Esophagus (tissue), 2 donors: Measurements from ENCODE around the gene HTR6. TPM values are rescaled to one million over a fixed set of nuclear protein-coding genes. Genes with fewer than 3 reads are reported as not detected.

Experiments
- H3K27ac ChIP-seq, 2 donors: one replicate each; pipeline ENCODE4 v1.5.1; 2013; ENCODE audit warnings: low read depth in 2 of 2, mild to moderate bottlenecking in 2 of 2, inconsistent platforms in 1 of 2, low read length in 1 of 2, moderate library complexity in 1 of 2
- H3K27me3 ChIP-seq, 2 donors: one replicate each; pipeline ENCODE4 v1.6.1; 2013; ENCODE audit warnings: low read length in 2 of 2, control low read depth in 1 of 2, mild to moderate bottlenecking in 1 of 2; ENCODE audit not compliant: insufficient read depth in 2 of 2, control insufficient read depth in 1 of 2
- H3K36me3 ChIP-seq, 2 donors: one replicate each; pipeline ENCODE4 v1.6.1; 2013; ENCODE audit warnings: low read length in 1 of 2; ENCODE audit not compliant: control insufficient read depth in 2 of 2, insufficient read depth in 2 of 2
- H3K4me1 ChIP-seq, 2 donors: one replicate each; pipeline ENCODE4 v1.6.1; 2013; ENCODE audit warnings: low read length in 1 of 2; ENCODE audit not compliant: control insufficient read depth in 2 of 2, insufficient read depth in 2 of 2
- H3K4me3 ChIP-seq, 2 donors: one replicate each; pipeline ENCODE4 v1.5.1; 2013; ENCODE audit warnings: low read length in 2 of 2, mild to moderate bottlenecking in 2 of 2, low read depth in 1 of 2, moderate library complexity in 1 of 2
- H3K9me3 ChIP-seq, 2 donors: one replicate each; pipeline ENCODE4 v1.6.1; 2013; ENCODE audit warnings: mild to moderate bottlenecking in 2 of 2, low read depth in 1 of 2, low read length in 1 of 2, moderate library complexity in 1 of 2; ENCODE audit not compliant: control insufficient read depth in 2 of 2, insufficient read depth in 1 of 2
- WGBS, 2 donors: extraction: QIAGEN DNeasy Blood & Tissue Kit; methylation state at CpG; one replicate each; pipeline ENCODE4 v1.1.7; 2013; 5-methylcytosine and 5-hydroxymethylcytosine counted together
- polyA plus RNA-seq, 2 donors: library from polyadenylated mRNA; stranded (reverse); fragments of 200-250 nt; gene quantifications; one replicate each; pipeline ENCODE4 v1.2.3, GENCODE V29; 2013
- donor health status: healthy with polysubstance abuse.
- donor health status: Bipolar disorder and iron deficiency.

HTR6 gene
- polyA plus RNA-seq, 2 donors, result 0.02 TPM; not detected in 1

DNA sequence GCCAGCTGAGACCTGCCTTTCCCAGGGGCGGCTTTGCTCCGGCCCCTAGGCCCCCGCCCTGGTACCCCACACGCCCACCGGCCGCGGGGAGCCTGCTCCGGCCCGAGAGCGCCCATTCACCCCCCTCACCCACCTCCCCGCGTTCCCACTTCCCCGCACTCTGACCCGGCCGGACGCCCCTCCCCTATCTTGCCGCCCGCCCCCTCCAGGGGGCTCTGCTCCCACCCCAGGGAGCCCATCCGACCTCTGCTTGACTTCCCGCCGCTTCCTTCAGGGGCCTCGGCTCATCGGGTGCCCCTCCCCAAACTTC lies 466 bp downstream of the HTR6 start:
- H3K27ac ChIP-seq, result no peak overlapping the region
- no peaks in the 10 kb centered on the region for H3K36me3 ChIP-seq
- WGBS, 2 donors, result 0 to 2% methylated on average over 5 to 23 of the region's 23 CpGs
- H3K9me3 ChIP-seq, result peaks cover 0 to 9% of the 10 kb centered on the region in 2 donors
- H3K27me3 ChIP-seq, result peaks cover 0 to 20% of the 10 kb centered on the region in 2 donors
- H3K4me3 ChIP-seq, result peak overlapping the region in 1 of 2 donors; percentile 47
- peaks cover 4 to 5% of the 10 kb centered on the region in 2 donors for H3K4me1 ChIP-seq

GRCh38 chr1:19665496-19666465 lies 1.1 kb downstream of the HTR6 start:
- no peaks in the 10 kb centered on the region for H3K36me3 ChIP-seq
- WGBS, 2 donors, result 19 to 20% methylated on average over 83 to 84 of the region's 84 CpGs
- no peak overlapping the region for H3K27ac ChIP-seq
- peaks cover 0 to 20% of the 10 kb centered on the region in 2 donors for H3K27me3 ChIP-seq
- H3K4me1 ChIP-seq, result peaks cover 0 to 5% of the 10 kb centered on the region in 2 donors
- peak overlapping the region in 1 of 2 donors; percentile 47 for H3K4me3 ChIP-seq
- H3K9me3 ChIP-seq, result peaks cover 0 to 9% of the 10 kb centered on the region in 2 donors

DNA sequence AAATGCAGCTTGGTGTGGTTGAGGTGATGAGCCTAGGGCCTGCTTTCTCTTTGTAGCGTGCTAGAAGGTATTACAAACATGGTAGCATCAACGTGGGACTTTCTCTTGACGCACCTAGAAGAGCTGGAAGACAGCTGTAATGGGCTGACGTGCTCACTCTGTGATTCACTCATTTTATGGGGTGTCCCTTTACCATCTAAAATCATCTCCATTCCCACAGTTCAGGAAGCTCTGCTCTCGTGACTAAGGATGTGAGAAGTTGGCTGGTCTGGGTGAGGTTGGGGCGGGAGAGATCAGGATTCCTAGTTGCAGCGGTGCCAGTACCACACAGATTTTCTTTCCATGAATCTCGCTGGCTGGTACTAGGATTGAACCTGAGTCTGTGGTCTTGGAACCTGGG lies 4.2 kb downstream of the HTR6 start:
- no peaks in the 10 kb centered on the region for H3K36me3 ChIP-seq

GRCh38 chr1:19670787-19671186 lies 6.1 kb downstream of the HTR6 start:
- Histone ChIP-seq H3K27me3 (peaks cover 0 to 2% of the 10 kb centered on the region in 2 donors), H3K4me3 (no peak overlapping the region), H3K36me3 (no peaks in the 10 kb centered on the region), H3K27ac (no peak overlapping the region), H3K4me1 (no peaks in the 10 kb centered on the region), H3K9me3 (peaks cover 0 to 3% of the 10 kb centered on the region in 2 donors)
- WGBS, 2 donors, result 42 to 54% methylated on average over 4 of the region's 4 CpGs

More for the DNA sequence above, 4.2 kb downstream of the HTR6 start:
- no peak overlapping the region for H3K4me3 ChIP-seq
- WGBS, 2 donors, result 74 to 79% methylated on average over 8 of the region's 8 CpGs
- peaks cover 0 to 20% of the 10 kb centered on the region in 2 donors for H3K27me3 ChIP-seq
- H3K9me3 ChIP-seq, result peaks cover 0 to 9% of the 10 kb centered on the region in 2 donors
- peaks cover 0 to 5% of the 10 kb centered on the region in 2 donors for H3K4me1 ChIP-seq
- H3K27ac ChIP-seq, result no peak overlapping the region

DNA sequence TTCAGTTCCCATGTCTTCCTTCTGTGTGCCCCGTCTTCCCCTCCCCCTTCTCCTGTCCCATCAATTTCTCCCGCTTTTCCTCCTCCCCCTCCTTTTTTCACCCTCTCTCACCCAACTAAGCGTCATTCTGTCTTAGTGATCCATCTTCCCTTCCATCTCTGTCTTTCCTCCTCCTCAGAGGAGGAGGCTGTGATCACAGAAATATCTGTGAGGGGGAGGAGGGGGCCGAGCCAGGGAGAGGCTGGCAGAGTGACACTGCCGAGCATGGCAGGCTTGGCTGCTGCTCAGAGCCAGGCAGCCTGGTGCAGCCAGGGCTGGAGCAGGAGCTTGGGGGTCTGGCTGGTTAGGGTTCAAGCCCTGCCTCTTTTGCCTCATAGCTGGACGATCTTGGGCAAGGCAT lies 7.6 kb downstream of the HTR6 start:
- WGBS, 2 donors, result 45 to 52% methylated on average over 6 of the region's 6 CpGs
- Histone ChIP-seq H3K4me1 (peaks cover 0 to 2% of the 10 kb centered on the region in 2 donors), H3K4me3 (no peak overlapping the region), H3K27me3 (no peaks in the 10 kb centered on the region), H3K36me3 (no peaks in the 10 kb centered on the region), H3K9me3 (no peaks in the 10 kb centered on the region), H3K27ac (no peak overlapping the region)

DNA sequence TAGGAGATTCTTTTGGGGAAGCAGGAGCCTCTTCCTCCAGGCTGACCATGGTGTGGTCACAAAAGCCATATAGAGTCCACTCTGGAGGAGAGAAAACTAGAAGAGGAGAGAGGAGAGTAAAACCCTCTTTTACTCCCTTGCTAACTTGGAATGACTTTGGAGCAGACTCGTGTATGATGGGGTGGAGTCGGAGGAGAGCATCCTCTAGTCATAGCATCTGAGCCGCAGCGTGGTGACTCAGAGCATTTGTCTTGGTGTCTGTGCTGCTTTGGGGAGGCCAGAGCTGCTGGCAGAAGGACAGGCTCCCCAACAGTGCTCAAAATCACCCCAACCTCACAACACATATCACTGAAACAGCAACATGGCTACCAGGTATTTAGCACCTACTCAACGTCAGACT lies 11.1 kb downstream of the HTR6 start:
- WGBS, 2 donors, result 69 to 75% methylated on average over 5 of the region's 5 CpGs

GRCh38 chr1:19676438-19676922 lies 11.8 kb downstream of the HTR6 start:
- Histone ChIP-seq H3K36me3 (no peaks in the 10 kb centered on the region), H3K27me3 (no peaks in the 10 kb centered on the region), H3K4me3 (no peak overlapping the region), H3K9me3 (no peaks in the 10 kb centered on the region), H3K27ac (no peak overlapping the region), H3K4me1 (peaks cover 0 to 2% of the 10 kb centered on the region in 2 donors)
- WGBS, 2 donors, result 17 to 24% methylated on average over 13 of the region's 13 CpGs

More for the DNA sequence above, 11.1 kb downstream of the HTR6 start:
- Histone ChIP-seq H3K27ac (no peak overlapping the region), H3K27me3 (no peaks in the 10 kb centered on the region), H3K4me3 (no peak overlapping the region), H3K4me1 (peaks cover 0 to 2% of the 10 kb centered on the region in 2 donors), H3K9me3 (no peaks in the 10 kb centered on the region), H3K36me3 (no peaks in the 10 kb centered on the region)

- Histone ChIP-seq H3K27ac (no peak overlapping the region), H3K36me3 (peaks cover 0 to 8% of the 10 kb centered on the region in 2 donors), H3K27me3 (no peaks in the 10 kb centered on the region), H3K4me3 (no peak overlapping the region), H3K4me1 (peaks cover 0 to 2% of the 10 kb centered on the region in 2 donors), H3K9me3 (no peaks in the 10 kb centered on the region)
- 59 to 66% methylated on average over 11 of the region's 11 CpGs for WGBS, 2 donors
Measured at GRCh38 chr1:19678493-19678892, 13.8 kb downstream of the HTR6 start.

DNA sequence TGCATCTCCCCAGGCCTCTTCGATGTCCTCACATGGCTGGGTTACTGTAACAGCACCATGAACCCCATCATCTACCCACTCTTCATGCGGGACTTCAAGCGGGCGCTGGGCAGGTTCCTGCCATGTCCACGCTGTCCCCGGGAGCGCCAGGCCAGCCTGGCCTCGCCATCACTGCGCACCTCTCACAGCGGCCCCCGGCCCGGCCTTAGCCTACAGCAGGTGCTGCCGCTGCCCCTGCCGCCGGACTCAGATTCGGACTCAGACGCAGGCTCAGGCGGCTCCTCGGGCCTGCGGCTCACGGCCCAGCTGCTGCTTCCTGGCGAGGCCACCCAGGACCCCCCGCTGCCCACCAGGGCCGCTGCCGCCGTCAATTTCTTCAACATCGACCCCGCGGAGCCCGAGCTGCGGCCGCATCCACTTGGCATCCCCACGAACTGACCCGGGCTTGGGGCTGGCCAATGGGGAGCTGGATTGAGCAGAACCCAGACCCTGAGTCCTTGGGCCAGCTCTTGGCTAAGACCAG lies 14.3 kb downstream of the HTR6 start:
- H3K36me3 ChIP-seq, result peaks cover 0 to 8% of the 10 kb centered on the region in 2 donors
- no peaks in the 10 kb centered on the region for H3K9me3 ChIP-seq
- no peaks in the 10 kb centered on the region for H3K27me3 ChIP-seq
- peaks cover 0 to 2% of the 10 kb centered on the region in 2 donors for H3K4me1 ChIP-seq
- H3K4me3 ChIP-seq, result no peak overlapping the region
- H3K27ac ChIP-seq, result no peak overlapping the region
- WGBS, 2 donors, result 90 to 93% methylated on average over 29 to 34 of the region's 34 CpGs
